H1 (cell line): ENCODE measurements around the gene SLC24A3. TPM values are rescaled to one million over a fixed set of nuclear protein-coding genes. Genes with fewer than 3 reads are reported as not detected.

Source experiments
- CTCF ChIA-PET: fragments of 300-600 bp; sonication (Branson Sonifier 250); formaldehyde crosslinking; loops from one replicate; lab custom pipeline; 2021; ENCODE audit not compliant: partially characterized antibody; lab: Charles Lee
- POLR2A ChIA-PET: fragments of 300-600 bp; sonication (Branson Sonifier 250); formaldehyde crosslinking; loops from one replicate; lab custom pipeline; 2021; ENCODE audit warnings: inconsistent platforms; ENCODE audit not compliant: partially characterized antibody; lab: Charles Lee
- DNase-seq, 2 experiments: peaks; one replicate each; pipeline versions ENCODE4 v3.0.0 to v3.0.0-alpha.2; 2010 to 2022; ENCODE audit warnings: low spot score in 2 of 2, low read depth in 1 of 2, mixed read lengths in 1 of 2
- FAIRE-seq: peaks from 2 replicates; lab custom pipeline; 2011; peaks lifted over from hg19 to GRCh38; lab: Jason Lieb, UNC
- H2AFZ ChIP-seq: 2 replicates; pipeline ENCODE4 v1.8.1; 2012; ENCODE audit warnings: low read length, inconsistent platforms
- H2AK5ac ChIP-seq: 2 replicates; pipeline ENCODE4 v1.6.1; 2013; ENCODE audit warnings: low read depth, low read length
- H2BK120ac ChIP-seq: replicated peaks from 2 replicates; pipeline ENCODE3; 2013; ENCODE audit warnings: low read depth, low read length, inconsistent platforms
- H2BK12ac ChIP-seq: 2 replicates; pipeline ENCODE4 v1.6.1; 2013; ENCODE audit warnings: low read depth, low read length
- H2BK15ac ChIP-seq: 2 replicates; pipeline ENCODE4 v1.6.1; 2013; ENCODE audit warnings: low read length
- H2BK20ac ChIP-seq: 2 replicates; pipeline ENCODE4 v1.6.1; 2013; ENCODE audit warnings: low read length
- H2BK5ac ChIP-seq: 2 replicates; pipeline ENCODE4 v1.6.1; 2013; ENCODE audit warnings: low read depth, low read length
- H3K14ac ChIP-seq: 2 replicates; pipeline ENCODE4 v1.6.1; 2013; ENCODE audit warnings: inconsistent platforms; ENCODE audit not compliant: insufficient read length
- H3K18ac ChIP-seq: 2 replicates; pipeline ENCODE4 v1.6.1; 2013; ENCODE audit warnings: low read length; ENCODE audit errors: extremely low read depth
- H3K23ac ChIP-seq: 2 replicates; pipeline ENCODE4 v1.6.1; 2013; ENCODE audit warnings: inconsistent platforms; ENCODE audit not compliant: insufficient read length
- H3K23me2 ChIP-seq: 2 replicates; pipeline ENCODE4 v1.6.1; 2013; ENCODE audit warnings: low read depth, low read length
- H3K27ac ChIP-seq: 2 replicates; pipeline ENCODE4 v1.6.1; 2011; ENCODE audit warnings: low read depth, low read length, inconsistent platforms
- H3K27me3 ChIP-seq, 4 experiments: replicated peaks in 1 of 4; 1 replicate in 1 of 4; 2 replicates in 3 of 4; pipeline versions ENCODE4 v1.6.1 to v1.8.1; 2011 to 2013; ENCODE audit warnings: low read length in 3 of 4, mild to moderate bottlenecking in 3 of 4, inconsistent platforms in 2 of 4, mixed read lengths in 2 of 4, moderate library complexity in 1 of 4; ENCODE audit not compliant: control insufficient read depth in 3 of 4, insufficient read depth in 3 of 4; ENCODE audit errors: extremely low read depth in 1 of 4
- H3K36me3 ChIP-seq, 4 experiments: 2 replicates each; pipeline versions ENCODE4 v1.6.1 to v1.8.1; 2011 to 2013; ENCODE audit warnings: mild to moderate bottlenecking in 4 of 4, low read length in 3 of 4, moderate library complexity in 2 of 4, control low read depth in 1 of 4, inconsistent platforms in 1 of 4; ENCODE audit not compliant: insufficient read depth in 4 of 4, control insufficient read depth in 2 of 4
- H3K4ac ChIP-seq: replicated peaks from 2 replicates; pipeline ENCODE3; 2013; ENCODE audit warnings: low read length, low read depth, mixed read lengths, inconsistent platforms; ENCODE audit not compliant: insufficient read length
- H3K4me1 ChIP-seq, 4 experiments: replicated peaks in 1 of 4; 1 replicate in 1 of 4; 2 replicates in 3 of 4; pipeline versions ENCODE4 v1.6.1 to v1.8.1; 2011 to 2013; ENCODE audit warnings: low read length in 3 of 4, inconsistent platforms in 2 of 4, mixed read lengths in 1 of 4; ENCODE audit not compliant: insufficient read depth in 4 of 4, control insufficient read depth in 3 of 4
- H3K4me2 ChIP-seq, 2 experiments: 2 replicates each; pipeline versions ENCODE4 v1.6.1 to v1.8.1; 2011 to 2013; ENCODE audit warnings: low read depth in 2 of 2, low read length in 2 of 2, control low read depth in 1 of 2, inconsistent platforms in 1 of 2, mild to moderate bottlenecking in 1 of 2; ENCODE audit not compliant: insufficient read depth in 1 of 2
- H3K4me3 ChIP-seq, 4 experiments: fragments of 200-600, 300-600 bp in 1 of 4; sonication (generic), shearing (Covaris generic), sonication (Bioruptor Twin) in 1 of 4; 2 replicates each; pipeline versions ENCODE4 v1.5.1 to v1.8.1; 2011 to 2016; ENCODE audit warnings: low read length in 4 of 4, low read depth in 3 of 4, control low read depth in 2 of 4, inconsistent platforms in 2 of 4, mild to moderate bottlenecking in 2 of 4, mixed read lengths in 1 of 4, moderate library complexity in 1 of 4; ENCODE audit not compliant: insufficient read depth in 2 of 4; ENCODE audit errors: extremely low read depth in 1 of 4
- H3K56ac ChIP-seq: replicated peaks from 2 replicates; pipeline ENCODE3; 2013; ENCODE audit warnings: low read depth, mild to moderate bottlenecking, mixed read lengths, low read length, inconsistent platforms; ENCODE audit not compliant: insufficient read length
- H3K79me1 ChIP-seq: 2 replicates; pipeline ENCODE4 v1.6.1; 2013; ENCODE audit warnings: low read depth, low read length, control low read depth
- H3K79me2 ChIP-seq, 2 experiments: 2 replicates each; pipeline versions ENCODE4 v1.6.1 to v1.8.1; 2012 to 2013; ENCODE audit warnings: low read length in 2 of 2, mild to moderate bottlenecking in 2 of 2, inconsistent platforms in 1 of 2; ENCODE audit not compliant: insufficient read depth in 2 of 2, control insufficient read depth in 1 of 2
- H3K9ac ChIP-seq, 4 experiments: replicated peaks in 1 of 4; 1 replicate in 1 of 4; 2 replicates in 3 of 4; pipeline versions ENCODE4 v1.6.1 to v1.8.1; 2011 to 2013; ENCODE audit warnings: low read depth in 3 of 4, low read length in 3 of 4, control low read depth in 2 of 4, mild to moderate bottlenecking in 2 of 4, moderate library complexity in 2 of 4, inconsistent platforms in 1 of 4; ENCODE audit errors: extremely low read depth in 1 of 4
- H3K9me3 ChIP-seq, 2 experiments: 2 replicates each; pipeline versions ENCODE4 v1.6.1 to v1.8.1; 2012 to 2013; ENCODE audit warnings: mild to moderate bottlenecking in 2 of 2, moderate library complexity in 2 of 2, control low read depth in 1 of 2, inconsistent platforms in 1 of 2, low read depth in 1 of 2, low read length in 1 of 2, mixed read lengths in 1 of 2; ENCODE audit not compliant: insufficient read depth in 2 of 2
- H4K20me1 ChIP-seq, 2 experiments: replicated peaks in 1 of 2; 2 replicates each; pipeline versions ENCODE3 to v1.8.1; 2011 to 2013; ENCODE audit warnings: inconsistent platforms in 2 of 2, low read length in 2 of 2, mild to moderate bottlenecking in 1 of 2; ENCODE audit not compliant: insufficient read depth in 2 of 2, control insufficient read depth in 1 of 2
- H4K5ac ChIP-seq: 2 replicates; pipeline ENCODE4 v1.6.1; 2013; ENCODE audit warnings: low read length, low read depth, mixed read lengths, inconsistent platforms; ENCODE audit not compliant: insufficient read length
- H4K8ac ChIP-seq: 2 replicates; pipeline ENCODE4 v1.8.0; 2013; ENCODE audit warnings: mild to moderate bottlenecking, moderate library complexity, low read length, inconsistent platforms; ENCODE audit not compliant: insufficient read depth; ENCODE audit errors: extremely low read depth
- H4K91ac ChIP-seq: replicated peaks from 2 replicates; pipeline ENCODE3; 2013; ENCODE audit warnings: low read length, mixed read lengths, inconsistent platforms; ENCODE audit not compliant: insufficient read length
- EGR1 ChIP-seq: IDR thresholded peaks from 2 replicates; pipeline ENCODE4 v1.6.1; 2011; ENCODE audit warnings: low read depth, low read length, borderline replicate concordance
- EZH2 ChIP-seq: fragments of 200-600 bp; sonication (generic); IDR thresholded peaks from 2 replicates; pipeline ENCODE4 v1.7.1; 2012; ENCODE audit warnings: low read depth, mild to moderate bottlenecking, moderate library complexity, low read length, inconsistent platforms; ENCODE audit not compliant: severe bottlenecking
- FOSL1 ChIP-seq: IDR thresholded peaks from 2 replicates; pipeline ENCODE4 v1.6.1; 2011; ENCODE audit warnings: mild to moderate bottlenecking, low read depth, low read length, moderate library complexity; ENCODE audit not compliant: insufficient read depth
- GTF2F1 ChIP-seq: IDR thresholded peaks from 2 replicates; pipeline ENCODE4 v1.6.1; 2012; ENCODE audit warnings: low read depth, low read length, improper control_type of control experiment, borderline replicate concordance
- SP4 ChIP-seq: IDR thresholded peaks from 2 replicates; pipeline ENCODE4 v1.6.1; 2012; ENCODE audit warnings: low read length, inconsistent platforms
- SRF ChIP-seq: IDR thresholded peaks from 2 replicates; pipeline ENCODE4 v1.6.1; 2011; ENCODE audit warnings: mild to moderate bottlenecking, low read depth, low read length, moderate library complexity
- SUZ12 ChIP-seq: fragments of 200-600 bp; sonication (generic); IDR thresholded peaks from 2 replicates; pipeline ENCODE4 v1.6.1; 2012; ENCODE audit warnings: mild to moderate bottlenecking, inconsistent platforms, low read length, moderate library complexity, mixed read lengths
- TBP ChIP-seq: IDR thresholded peaks from 2 replicates; pipeline ENCODE4 v1.6.1; 2011; ENCODE audit warnings: low read depth, low read length, improper control_type of control experiment
- WGBS, 2 experiments: shearing (Covaris generic) in 1 of 2; methylation state at CpG; one replicate each; pipeline versions ENCODE4 v1.1.6 to v1.1.7; 2013 to 2015; ENCODE audit warnings: low lambda C conversion rate in 2 of 2, mixed read lengths in 2 of 2, inconsistent platforms in 1 of 2, low coverage in 1 of 2, missing lambda C conversion rate in 1 of 2; ENCODE audit not compliant: insufficient replicate concordance in 2 of 2, insufficient coverage in 1 of 2, insufficient read length in 1 of 2; ENCODE audit errors: extremely low coverage in 1 of 2, missing lambda C conversion rate in 1 of 2; 5-methylcytosine and 5-hydroxymethylcytosine counted together
- polyA plus RNA-seq, 7 experiments: library from polyadenylated mRNA; depleted of rRNA in 3 of 7; stranded (reverse) in 5 of 7; unstranded in 2 of 7; fragments of >200 nt in 5 of 7; fragments of 200-250 nt in 2 of 7; gene quantifications; 1 replicate in 5 of 7; 2 replicates in 1 of 7; 4 replicates in 1 of 7; pipeline versions ENCODE4 v1.2.1 to v1.2.3, GENCODE V29; 2011 to 2013; ENCODE audit warnings: missing spikeins in 2 of 7, mixed read lengths in 2 of 7
- total RNA-seq: library from RNA; stranded (reverse); fragmentation: NEBNext Ultra II Directional; extraction: Animal tissue kit (Norgen Biotek cat#: 25700); gene quantifications from 2 replicates; pipeline ENCODE4 v1.2.1, GENCODE V29; 2021

SLC24A3 gene
- total and polyA plus RNA-seq, 2 of the 8 experiments (the other 6 are each of a cell fraction or from before 2014, with no cell fraction given), result 4.5 to 6.3 TPM

GRCh38 chr20:19562426-19562825 lies 350.0 kb downstream of the SLC24A3 start:
- FAIRE-seq (no peak), DNase-seq (no peak)
- no peak for TF ChIP-seq EZH2
- no peak for TF ChIP-seq GTF2F1
- no peak for TF ChIP-seq SP4
- no peak for TF ChIP-seq EGR1
- TF ChIP-seq SUZ12, result no peak
- no peak for TF ChIP-seq TBP
- TF ChIP-seq SRF, result no peak
- no peak for TF ChIP-seq FOSL1
- no peak overlapping the region for H4K8ac ChIP-seq
- no peak overlapping the region for H2BK5ac ChIP-seq
- no peak overlapping the region for H3K23ac ChIP-seq
- H2BK15ac ChIP-seq, result no peak overlapping the region
- no peak overlapping the region for H2AK5ac ChIP-seq
- no peaks in the 10 kb centered on the region for H3K79me1 ChIP-seq
- no peak overlapping the region for H3K4ac ChIP-seq
- H2BK120ac ChIP-seq, result no peak overlapping the region
- H2AFZ ChIP-seq, result no peak overlapping the region
- H3K9me3 ChIP-seq, result no peaks in the 10 kb centered on the region
- no peak overlapping the region for H2BK20ac ChIP-seq
- ChIA-PET POLR2A (no interaction called here), CTCF (interaction anchor here (0.7 to 2.0 kb wide), 4 partner anchors 12 to 356 kb away, joined by 3 to 7 read pairs (median 6); no protein-coding TSS in a partner anchor)
- H3K27ac ChIP-seq, result no peak overlapping the region
- no peaks in the 10 kb centered on the region for H3K79me2 ChIP-seq
- H4K20me1 ChIP-seq, result no peaks in the 10 kb centered on the region
- no peak overlapping the region for H2BK12ac ChIP-seq
- H3K9ac ChIP-seq, result no peak overlapping the region
- H3K56ac ChIP-seq, result no peak overlapping the region
- H3K4me3 ChIP-seq, result no peak overlapping the region
- H4K5ac ChIP-seq, result no peak overlapping the region
- 89% methylated on average over 4 of the region's 4 CpGs; no CpG with 5 or more reads in 1 of the 2 experiments for WGBS, 2 experiments
- H3K36me3 ChIP-seq, result no peaks in the 10 kb centered on the region
- H4K91ac ChIP-seq, result no peak overlapping the region
- peaks cover 0 to 2% (median 0%) of the 10 kb centered on the region in 4 experiments; a peak in 1 of 7 replicates for H3K4me1 ChIP-seq
- H3K14ac ChIP-seq, result no peak overlapping the region
- no peak overlapping the region for H3K18ac ChIP-seq
- H3K4me2 ChIP-seq, result no peak overlapping the region
- H3K27me3 ChIP-seq, result no peaks in the 10 kb centered on the region
- no peaks in the 10 kb centered on the region for H3K23me2 ChIP-seq
